ENCODE measurements around the gene SCYGR4. TPM values are rescaled to one million over a fixed set of nuclear protein-coding genes. Genes with fewer than 3 reads are reported as not detected.
"Not testable (repeated sequence)": the region's sequence is repeated elsewhere in the genome, so short reads cannot be mapped to it uniquely, and the experiment has no call there.

Gene SCYGR4
- total and polyA plus RNA-seq, 8 donors, result not detected

DNA sequence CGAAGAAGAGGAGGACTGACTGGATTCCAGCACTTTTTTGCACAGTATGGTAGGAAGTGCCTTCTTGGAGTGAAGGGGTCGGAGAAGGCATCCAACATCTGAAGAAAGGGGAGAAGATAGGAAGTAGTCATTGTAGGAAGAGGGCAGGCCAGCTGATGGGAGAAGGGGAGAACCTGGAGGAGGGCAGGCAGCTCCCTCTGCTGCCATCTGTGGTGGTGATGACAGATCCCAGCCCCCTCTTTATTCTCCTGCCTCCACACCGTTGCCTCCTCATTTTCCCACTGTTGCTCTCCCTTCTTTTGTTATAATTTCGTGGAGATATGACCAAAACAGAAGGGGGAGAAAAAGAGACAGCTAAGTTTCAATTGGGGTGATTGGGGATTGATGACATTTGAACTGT is 21.5 kb upstream of the SCYGR4 start:
- Histone ChIP-seq H3K27ac (no peak overlapping the region), H3K4me3 (no peak overlapping the region), H3K36me3 (no peaks in the 10 kb centered on the region), H3K27me3 (peaks cover 0 to 3% (median 0%) of the 10 kb centered on the region in 4 donors), H3K9me3 (no peaks in the 10 kb centered on the region), H3K4me1 (no peaks in the 10 kb centered on the region)
- intact Hi-C loops (cut with DNase I), result no loop called here
- 43 to 47% methylated on average over 3 to 4 of the region's 4 CpGs for WGBS, 2 donors
- DNase-seq (no peak), FAIRE-seq (no peak), ATAC-seq (no peak)
- TF ChIP-seq, protein P1, sequence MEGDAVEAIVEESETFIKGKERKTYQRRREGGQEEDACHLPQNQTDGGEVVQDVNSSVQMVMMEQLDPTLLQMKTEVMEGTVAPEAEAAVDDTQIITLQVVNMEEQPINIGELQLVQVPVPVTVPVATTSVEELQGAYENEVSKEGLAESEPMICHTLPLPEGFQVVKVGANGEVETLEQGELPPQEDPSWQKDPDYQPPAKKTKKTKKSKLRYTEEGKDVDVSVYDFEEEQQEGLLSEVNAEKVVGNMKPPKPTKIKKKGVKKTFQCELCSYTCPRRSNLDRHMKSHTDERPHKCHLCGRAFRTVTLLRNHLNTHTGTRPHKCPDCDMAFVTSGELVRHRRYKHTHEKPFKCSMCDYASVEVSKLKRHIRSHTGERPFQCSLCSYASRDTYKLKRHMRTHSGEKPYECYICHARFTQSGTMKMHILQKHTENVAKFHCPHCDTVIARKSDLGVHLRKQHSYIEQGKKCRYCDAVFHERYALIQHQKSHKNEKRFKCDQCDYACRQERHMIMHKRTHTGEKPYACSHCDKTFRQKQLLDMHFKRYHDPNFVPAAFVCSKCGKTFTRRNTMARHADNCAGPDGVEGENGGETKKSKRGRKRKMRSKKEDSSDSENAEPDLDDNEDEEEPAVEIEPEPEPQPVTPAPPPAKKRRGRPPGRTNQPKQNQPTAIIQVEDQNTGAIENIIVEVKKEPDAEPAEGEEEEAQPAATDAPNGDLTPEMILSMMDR (IDR thresholded peaks at IDR 0.05), result no peak

DNA sequence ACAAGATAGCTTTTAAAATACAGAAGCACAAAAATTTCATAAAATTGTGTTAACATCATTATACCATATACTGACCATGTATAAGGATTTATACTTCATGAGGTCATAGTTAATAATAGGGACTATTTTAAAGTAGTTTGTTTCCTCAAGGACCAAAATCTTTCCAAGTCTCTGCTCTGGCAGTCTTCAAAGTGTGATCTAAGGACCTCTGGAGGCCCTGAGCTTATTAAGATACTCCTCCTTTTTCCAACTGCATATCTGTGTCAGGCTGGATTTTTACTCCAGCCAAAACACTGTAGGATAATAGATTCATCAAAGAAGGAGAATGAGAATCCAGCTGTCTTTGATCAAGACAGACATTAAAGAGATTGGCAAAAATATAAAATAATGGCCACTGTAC is 20.3 kb upstream of the SCYGR4 start:
- Histone ChIP-seq H3K36me3 (no peaks in the 10 kb centered on the region), H3K9me3 (no peaks in the 10 kb centered on the region), H3K4me3 (no peak overlapping the region), H3K27ac (no peak overlapping the region), H3K4me1 (no peaks in the 10 kb centered on the region), H3K27me3 (peaks cover 0 to 3% (median 0%) of the 10 kb centered on the region in 4 donors)
- TF ChIP-seq, protein P1 (IDR thresholded peaks at IDR 0.05), result no peak
- ATAC-seq (no peak), DNase-seq (no peak), FAIRE-seq (no peak)
- intact Hi-C loops (cut with DNase I), result no loop called here

DNA sequence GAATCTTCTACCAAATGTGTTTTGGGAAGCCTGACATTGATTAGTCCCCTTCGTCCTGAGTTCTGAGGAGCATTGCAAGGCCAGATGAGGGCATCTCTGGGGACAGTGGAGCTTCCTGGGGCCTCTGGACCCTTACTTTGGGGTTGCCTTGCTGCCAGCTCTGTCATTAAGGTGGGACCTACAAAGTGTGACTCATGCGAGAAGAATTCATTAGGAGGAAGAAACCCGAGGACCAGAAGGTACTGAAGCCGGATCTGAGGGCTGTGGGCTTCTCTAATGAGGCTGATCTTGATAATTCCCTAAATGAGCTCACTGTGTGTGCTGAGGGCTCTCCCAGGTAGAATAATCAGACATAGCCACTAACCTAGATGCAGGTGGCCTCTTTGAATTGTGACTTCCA is 19.3 kb upstream of the SCYGR4 start:
- Histone ChIP-seq H3K27me3 (peaks cover 0 to 3% (median 0%) of the 10 kb centered on the region in 4 donors), H3K9me3 (no peaks in the 10 kb centered on the region), H3K4me3 (no peak overlapping the region), H3K4me1 (no peaks in the 10 kb centered on the region), H3K36me3 (no peaks in the 10 kb centered on the region), H3K27ac (no peak overlapping the region)
- intact Hi-C loops (cut with DNase I), result no loop called here
- no peak for DNase-seq
- no peak for FAIRE-seq
- no peak for ATAC-seq
- 41 to 42% methylated on average over 4 of the region's 4 CpGs for WGBS, 2 donors
- TF ChIP-seq, protein P1 (IDR thresholded peaks at IDR 0.05), result no peak

DNA sequence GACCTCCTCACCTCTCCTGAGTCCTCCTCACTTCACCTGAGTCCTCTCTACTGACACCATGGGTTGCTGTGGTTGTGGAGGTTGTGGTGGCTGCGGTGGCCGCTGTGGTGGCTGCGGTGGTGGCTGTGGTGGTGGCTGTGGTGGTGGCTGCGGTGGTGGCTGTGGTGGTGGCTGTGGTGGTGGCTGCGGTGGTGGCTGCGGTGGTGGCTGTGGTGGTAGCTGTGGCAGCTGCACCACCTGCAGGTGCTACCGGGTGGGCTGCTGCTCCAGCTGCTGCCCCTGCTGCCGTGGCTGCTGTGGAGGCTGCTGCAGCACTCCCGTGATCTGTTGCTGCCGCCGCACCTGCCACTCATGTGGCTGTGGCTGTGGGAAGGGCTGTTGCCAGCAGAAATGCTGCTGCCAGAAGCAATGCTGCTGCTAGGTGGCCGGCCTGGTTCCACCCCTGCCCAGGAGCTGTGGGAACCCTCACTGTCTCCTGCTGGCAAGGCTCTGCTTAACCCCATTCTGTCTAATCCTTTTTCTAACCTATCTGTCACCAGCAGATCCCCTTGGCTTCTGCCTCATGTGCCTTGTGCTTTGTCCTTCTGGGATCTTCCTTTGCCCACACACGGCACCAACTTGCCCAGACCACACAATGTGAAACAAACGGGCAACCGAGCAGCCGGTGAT is 18.3 kb upstream of the SCYGR4 start, which contains the start of gene SCYGR2:
SCYGR2 (plus strand) TSS at position 59 of the 669 bp plus-strand sequence; CDS start at position 59, 0 bp downstream.
- WGBS, 2 donors, result 68 to 79% methylated on average over 13 to 16 of the region's 16 CpGs
- peak in 2 of 4 donors; percentile 11 to 47 for ATAC-seq
- intact Hi-C loops (cut with DNase I), result not testable (repeated sequence)

DNA sequence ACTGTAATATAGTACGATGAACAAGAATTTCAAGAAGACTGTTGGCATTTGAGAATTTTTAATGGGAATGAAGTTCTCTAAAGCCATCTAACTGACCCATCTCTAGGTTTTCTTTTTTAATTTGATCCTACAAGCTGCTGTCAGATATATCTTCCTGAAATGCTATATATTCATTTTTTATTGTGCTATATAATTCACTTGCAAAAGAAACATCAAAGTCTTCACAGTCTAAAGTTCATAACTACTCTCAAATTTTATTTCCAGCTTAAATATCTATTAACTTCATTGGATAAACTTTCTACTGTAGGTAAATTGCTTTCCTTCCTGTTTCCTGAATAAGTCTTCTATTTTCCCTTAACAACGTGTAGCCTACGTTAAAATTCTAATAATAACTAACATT is 14.9 kb upstream of the SCYGR4 start:
- H3K9me3 ChIP-seq, result no peaks in the 10 kb centered on the region
- TF ChIP-seq, protein P1 (IDR thresholded peaks at IDR 0.05), result no peak
- FAIRE-seq (no peak), DNase-seq (no peak), ATAC-seq (no peak)
- no peak overlapping the region for H3K4me3 ChIP-seq
- intact Hi-C loops (cut with DNase I), result no loop called here
- WGBS, 2 donors, result 64 to 80% methylated on average over 3 of the region's 3 CpGs
- H3K36me3 ChIP-seq, result no peaks in the 10 kb centered on the region
- H3K27me3 ChIP-seq, result no peaks in the 10 kb centered on the region
- no peaks in the 10 kb centered on the region for H3K4me1 ChIP-seq
- H3K27ac ChIP-seq, result no peak overlapping the region

More for the DNA sequence above, 18.3 kb upstream of the SCYGR4 start, which contains the start of gene SCYGR2:
- DNase-seq, H3K9me3 ChIP-seq, H3K4me1 ChIP-seq, H3K27ac ChIP-seq, H3K36me3 ChIP-seq, H3K27me3 ChIP-seq, FAIRE-seq, H3K4me3 ChIP-seq: not testable (repeated sequence)

Data from pancreas (tissue), 10 donors.